GM12892 (cell line): ENCODE measurements around the gene PRICKLE3.
"Not testable (repeated sequence)": the region's sequence is repeated elsewhere in the genome, so short reads cannot be mapped to it uniquely, and the experiment has no call there.

Experiments
- DNase-seq: peaks from one replicate; pipeline ENCODE4 v3.0.0; 2011; ENCODE audit not compliant: insufficient read length
- FAIRE-seq: peaks from 2 replicates; lab custom pipeline; 2011; peaks lifted over from hg19 to GRCh38; lab: Jason Lieb, UNC
- POLR2A ChIP-seq: IDR thresholded peaks from 2 replicates; pipeline ENCODE4 v1.6.1; 2011; ENCODE audit warnings: low read depth, low read length, control low read depth
- POLR2AphosphoS5 ChIP-seq: IDR thresholded peaks from 2 replicates; pipeline ENCODE4 v1.6.1; 2011; ENCODE audit warnings: low read depth, low read length, control low read depth
- TAF1 ChIP-seq: IDR thresholded peaks from 2 replicates; pipeline ENCODE4 v1.6.1; 2011; ENCODE audit warnings: low read depth, mild to moderate bottlenecking, control low read depth, low read length, borderline replicate concordance

Gene PRICKLE3

DNA sequence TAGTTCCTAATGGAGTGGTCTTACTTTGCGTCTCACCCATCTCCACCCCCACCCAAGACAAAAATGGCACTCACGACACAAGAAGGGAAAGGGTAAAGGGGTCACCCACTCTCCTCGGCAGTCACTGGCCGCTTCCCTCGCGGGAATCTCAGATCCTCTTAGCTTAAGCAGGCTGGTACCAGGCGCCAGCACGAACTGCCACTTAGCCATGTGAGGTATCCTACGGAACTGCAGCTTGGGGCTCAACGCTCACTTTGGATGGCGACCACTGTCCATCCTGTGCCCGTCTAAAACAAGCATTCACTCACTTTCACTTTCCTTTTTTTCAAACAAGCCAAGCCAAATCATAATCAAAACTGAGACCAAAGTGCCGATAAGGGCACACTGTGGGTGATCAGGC is 38.2 kb downstream of the PRICKLE3 start:
- DNase-seq, result no peak
- no peak for FAIRE-seq
- TF ChIP-seq POLR2AphosphoS5, result no peak
- TF ChIP-seq POLR2A, result no peak
- TF ChIP-seq TAF1, result no peak

DNA sequence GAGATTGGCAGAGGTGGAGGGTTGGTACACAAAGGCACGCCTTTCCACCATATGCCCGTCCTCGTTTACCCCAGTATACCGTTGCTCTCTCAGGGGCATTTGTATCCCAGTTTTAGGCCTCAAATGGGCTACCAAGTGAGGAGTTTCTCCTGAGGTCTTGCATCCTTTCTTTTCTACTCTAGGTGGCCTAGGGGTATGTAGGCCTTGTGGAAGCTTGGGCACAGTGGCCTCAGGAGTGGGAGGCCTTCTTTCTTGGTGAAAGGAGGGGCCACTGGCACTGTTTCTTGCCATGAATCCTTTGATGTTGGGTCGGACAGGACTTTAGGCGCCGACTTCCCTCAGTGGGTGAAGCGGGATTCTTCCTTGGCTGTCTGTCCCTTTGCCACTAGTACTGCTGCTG is 38.9 kb downstream of the PRICKLE3 start:
- TF ChIP-seq TAF1 (no peak), POLR2A (no peak)
- DNase-seq, result no peak
- no peak for FAIRE-seq

DNA sequence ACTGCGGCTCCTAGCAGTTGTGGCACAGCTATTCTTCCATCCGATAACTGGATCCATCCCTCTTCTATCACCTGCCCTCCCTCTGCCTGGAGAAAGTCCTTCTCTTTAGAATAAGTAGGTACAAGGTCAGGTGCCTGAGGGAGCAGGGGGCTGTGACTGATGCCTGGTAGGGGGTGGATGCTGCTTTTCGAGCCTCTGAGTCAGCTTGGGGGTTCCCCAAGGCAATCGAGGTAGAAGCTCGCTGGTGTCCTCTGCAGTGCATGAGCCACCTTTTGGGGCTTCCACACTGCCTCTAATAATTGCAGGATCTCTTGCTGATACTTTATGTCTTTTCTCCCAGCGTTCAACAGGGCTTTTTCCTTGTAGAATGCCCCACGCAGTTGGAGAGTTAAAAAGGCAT is 43.0 kb downstream of the PRICKLE3 start:
- FAIRE-seq, DNase-seq: not testable (repeated sequence)

- FAIRE-seq, DNase-seq: not testable (repeated sequence)
Measured at GRCh38 chrX:49142264-49142663, 43.9 kb downstream of the PRICKLE3 start.

DNA sequence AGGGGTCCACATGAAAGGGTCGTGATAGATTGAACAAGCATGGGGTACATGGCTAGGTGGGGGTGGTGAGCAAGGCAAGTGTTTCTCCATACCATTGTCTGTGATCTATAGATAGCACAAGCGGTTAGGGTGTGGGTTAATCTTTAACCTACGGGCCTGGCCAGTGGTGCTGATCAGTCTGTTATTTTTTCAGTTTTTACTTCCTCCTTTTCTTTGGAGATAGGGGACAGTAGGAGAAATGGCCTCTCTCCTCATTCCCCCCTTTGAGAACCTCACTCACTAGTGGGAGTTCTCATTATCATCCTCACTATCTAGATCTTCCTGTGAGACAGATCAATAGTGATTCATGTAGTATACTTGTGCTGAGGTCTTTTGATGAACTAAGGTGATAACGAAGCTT is 46.5 kb downstream of the PRICKLE3 start:
- DNase-seq (no peak), FAIRE-seq (no peak)
- no peak for TF ChIP-seq POLR2AphosphoS5
- TF ChIP-seq TAF1, result no peak
- no peak for TF ChIP-seq POLR2A

DNA sequence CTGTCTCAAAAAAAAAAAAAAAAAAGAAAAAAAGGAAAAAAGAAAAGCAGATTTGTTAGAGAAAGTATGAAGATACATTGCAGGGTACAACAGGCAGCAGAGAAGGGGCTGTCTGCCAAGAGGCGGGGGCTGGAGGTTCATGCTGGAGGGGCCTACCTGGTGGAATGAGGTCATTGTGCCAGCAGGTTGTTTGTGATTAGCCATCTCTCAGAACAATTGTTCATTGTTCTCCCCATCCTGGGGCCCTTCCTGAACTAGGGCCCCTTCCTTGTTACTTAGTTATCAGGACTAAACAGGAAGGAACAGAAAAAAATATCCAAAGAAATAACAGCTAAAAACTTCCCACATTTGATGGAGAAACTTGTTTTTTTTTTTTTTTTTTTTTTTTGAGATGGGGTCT is 48.7 kb downstream of the PRICKLE3 start:
- DNase-seq, result no peak
- FAIRE-seq, result no peak
- TF ChIP-seq TAF1, result no peak
- TF ChIP-seq POLR2AphosphoS5, result no peak

DNA sequence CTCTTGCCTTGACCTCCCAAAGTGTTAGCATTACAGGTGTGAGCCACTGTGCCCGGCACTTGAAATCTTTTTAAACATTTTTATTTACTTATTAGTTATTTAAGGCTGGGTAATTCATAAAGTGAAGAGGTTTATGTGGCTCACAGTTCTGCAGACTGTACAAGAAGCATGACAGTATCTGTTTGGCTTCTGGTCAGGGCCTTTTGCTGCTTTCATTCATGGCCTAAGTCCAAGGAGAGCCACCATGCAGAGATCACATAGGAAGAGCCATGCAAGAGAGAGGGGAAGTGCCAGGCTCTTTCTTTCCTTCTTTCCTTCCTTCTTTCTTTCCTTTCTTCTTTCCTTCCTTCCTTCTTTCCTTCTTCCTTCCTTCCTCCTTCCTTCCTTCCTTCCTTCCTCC is 52.4 kb downstream of the PRICKLE3 start:
- DNase-seq (no peak), FAIRE-seq (no peak)
- no peak for TF ChIP-seq POLR2A
- no peak for TF ChIP-seq POLR2AphosphoS5
- TF ChIP-seq TAF1, result no peak

GRCh38 chrX:49132275-49132674 is 53.9 kb downstream of the PRICKLE3 start:
- not testable (repeated sequence) for FAIRE-seq, DNase-seq

DNA sequence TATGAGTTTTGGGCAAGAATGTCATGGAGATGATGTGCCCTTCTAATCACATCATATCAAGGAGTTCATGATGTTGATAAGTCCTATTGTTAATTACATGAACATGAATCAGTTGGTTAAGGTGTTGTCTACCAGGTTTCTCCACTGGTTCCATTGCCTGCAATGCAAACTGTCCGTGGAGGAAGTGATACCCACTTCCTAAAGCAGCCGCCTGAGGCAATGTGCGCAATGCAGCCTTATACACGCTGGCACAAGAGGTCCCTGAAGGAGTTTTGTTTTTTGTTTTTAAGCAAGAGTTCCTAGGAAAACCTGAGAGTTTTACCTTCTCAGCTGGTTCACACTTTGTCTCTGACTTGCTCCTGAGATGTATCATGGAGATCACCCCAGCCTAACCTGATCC is 56.7 kb downstream of the PRICKLE3 start:
- no peak for TF ChIP-seq POLR2AphosphoS5
- TF ChIP-seq TAF1, result no peak
- no peak for TF ChIP-seq POLR2A
- FAIRE-seq, result no peak
- DNase-seq, result no peak

- FAIRE-seq, DNase-seq: not testable (repeated sequence)
Measured at GRCh38 chrX:49127742-49128258, 58.4 kb downstream of the PRICKLE3 start.
